A673 (cell line): ENCODE measurements around the gene SERPINB13.

Experiments used
- EZH2 ChIP-seq: fragments of 200-600 bp; sonication (generic); IDR thresholded peaks from 2 replicates; pipeline ENCODE4 v1.6.1; 2017; ENCODE audit warnings: borderline replicate concordance, low read depth, mild to moderate bottlenecking, mixed read lengths, antibody characterized with exemption, low read length; ENCODE audit not compliant: poor library complexity, severe bottlenecking
- TF ChIP-seq, protein P1 (sequence below): fragments of 300-800, 200-600 bp; sonication (generic); conservative IDR thresholded peaks from 2 replicates; pipeline ENCODE4 v1.5.1; 2017; ENCODE audit warnings: low read depth, mild to moderate bottlenecking, antibody characterized with exemption, low read length, moderate library complexity, mixed read lengths

DNA sequence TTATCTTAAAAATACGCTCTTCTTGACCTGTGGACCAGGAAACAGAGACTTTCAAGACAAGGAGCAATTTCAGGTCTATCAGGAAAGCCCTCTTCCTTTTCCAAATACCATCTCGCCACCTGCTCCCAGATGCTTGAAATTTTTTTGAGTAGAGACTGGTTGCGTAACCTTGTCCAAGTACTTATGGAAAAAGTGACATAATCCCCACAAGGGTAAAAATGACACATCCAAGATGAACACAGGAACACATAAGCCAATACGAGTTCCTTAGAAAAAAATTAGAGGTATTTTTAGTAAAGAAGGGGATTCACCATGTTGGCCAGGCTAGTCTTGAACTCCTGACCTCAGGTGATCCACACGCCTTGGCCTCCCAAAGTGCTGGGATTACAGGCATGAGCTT, 1.8 kb downstream of the SERPINB13 start:
- TF ChIP-seq, protein P1, sequence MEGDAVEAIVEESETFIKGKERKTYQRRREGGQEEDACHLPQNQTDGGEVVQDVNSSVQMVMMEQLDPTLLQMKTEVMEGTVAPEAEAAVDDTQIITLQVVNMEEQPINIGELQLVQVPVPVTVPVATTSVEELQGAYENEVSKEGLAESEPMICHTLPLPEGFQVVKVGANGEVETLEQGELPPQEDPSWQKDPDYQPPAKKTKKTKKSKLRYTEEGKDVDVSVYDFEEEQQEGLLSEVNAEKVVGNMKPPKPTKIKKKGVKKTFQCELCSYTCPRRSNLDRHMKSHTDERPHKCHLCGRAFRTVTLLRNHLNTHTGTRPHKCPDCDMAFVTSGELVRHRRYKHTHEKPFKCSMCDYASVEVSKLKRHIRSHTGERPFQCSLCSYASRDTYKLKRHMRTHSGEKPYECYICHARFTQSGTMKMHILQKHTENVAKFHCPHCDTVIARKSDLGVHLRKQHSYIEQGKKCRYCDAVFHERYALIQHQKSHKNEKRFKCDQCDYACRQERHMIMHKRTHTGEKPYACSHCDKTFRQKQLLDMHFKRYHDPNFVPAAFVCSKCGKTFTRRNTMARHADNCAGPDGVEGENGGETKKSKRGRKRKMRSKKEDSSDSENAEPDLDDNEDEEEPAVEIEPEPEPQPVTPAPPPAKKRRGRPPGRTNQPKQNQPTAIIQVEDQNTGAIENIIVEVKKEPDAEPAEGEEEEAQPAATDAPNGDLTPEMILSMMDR, result no peak
- no peak for TF ChIP-seq EZH2
